Stimulated activated naive B cell treated with anti-CD40 and anti-IgM and Interleukin-4, amounts not matched to agents 10 μg/mL and 1 μg/mL and 100 μg/mL, for 72 hours (primary cell): Measurements from ENCODE around the gene TMUB1.

Source experiments
- ATAC-seq, 2 donors: fragments of 150-1000 bp; cut with Tn5 transposase; replicated peaks; 2 replicates each; pipeline ENCODE4 v1.10.0; 2021; ENCODE audit warnings: moderate library complexity in 1 of 2
- DNase-seq: peaks from one replicate; pipeline ENCODE4 v3.0.0; 2021
- H3K27ac Mint-ChIP-seq: one replicate; pipeline ENCODE4 v1.8.0; 2022; ENCODE audit warnings: mild to moderate bottlenecking, mixed read lengths
- H3K27me3 Mint-ChIP-seq, 2 donors: one replicate each; pipeline ENCODE4 v1.8.0; 2022; ENCODE audit warnings: mixed read lengths in 2 of 2
- H3K36me3 Mint-ChIP-seq, 2 donors: one replicate each; pipeline ENCODE4 v1.8.0; 2022; ENCODE audit warnings: mixed read lengths in 2 of 2, mild to moderate bottlenecking in 1 of 2
- H3K4me1 Mint-ChIP-seq, 2 donors: one replicate each; pipeline ENCODE4 v1.8.0; 2022; ENCODE audit warnings: mixed read lengths in 2 of 2, mild to moderate bottlenecking in 1 of 2
- H3K4me3 Mint-ChIP-seq, 2 donors: one replicate each; pipeline ENCODE4 v1.8.0; 2022; ENCODE audit warnings: mild to moderate bottlenecking in 2 of 2, mixed read lengths in 2 of 2, moderate library complexity in 1 of 2
- H3K9me3 Mint-ChIP-seq, 2 donors: one replicate each; pipeline ENCODE4 v1.8.0; 2022; ENCODE audit warnings: mixed read lengths in 2 of 2, mild to moderate bottlenecking in 1 of 2

TMUB1 gene

GRCh38 chr7:151040616-151041375 is 42.5 kb downstream of the TMUB1 start:
- Mint-ChIP-seq H3K27me3 (no peaks in the 10 kb centered on the region), H3K4me1 (peaks cover 14 to 21% of the 10 kb centered on the region in 2 donors), H3K4me3 (no peak overlapping the region), H3K27ac (peak overlapping the region; percentile 65), H3K36me3 (peaks cover 38 to 41% of the 10 kb centered on the region in 2 donors), H3K9me3 (no peaks in the 10 kb centered on the region)
- DNase-seq (no peak), ATAC-seq (no peak)

GRCh38 chr7:151039850-151040548 is 43.3 kb downstream of the TMUB1 start:
- Mint-ChIP-seq H3K4me1 (peaks cover 14 to 21% of the 10 kb centered on the region in 2 donors), H3K36me3 (peaks cover 40 to 42% of the 10 kb centered on the region in 2 donors), H3K9me3 (no peaks in the 10 kb centered on the region), H3K4me3 (peak overlapping the region in 1 of 2 donors; percentile 25), H3K27ac (peak overlapping the region; percentile 87), H3K27me3 (no peaks in the 10 kb centered on the region)
- peak; percentile 3 to 17 for ATAC-seq
- DNase-seq = no peak

- Mint-ChIP-seq H3K9me3 (no peaks in the 10 kb centered on the region), H3K4me1 (peaks cover 14 to 21% of the 10 kb centered on the region in 2 donors), H3K4me3 (peak overlapping the region; percentile 37 to 56), H3K27me3 (no peaks in the 10 kb centered on the region), H3K36me3 (peaks cover 37 to 42% of the 10 kb centered on the region in 2 donors), H3K27ac (peak overlapping the region; percentile 87)
- peak; percentile 71 for DNase-seq
- peak; percentile 92 to 95 for ATAC-seq
These were observed 44.1 kb downstream of the TMUB1 start for GRCh38 chr7:151038951-151039849.

- Mint-ChIP-seq H3K27ac (no peak overlapping the region), H3K36me3 (peaks cover 29% of the 10 kb centered on the region in 2 donors), H3K4me3 (no peak overlapping the region), H3K9me3 (no peaks in the 10 kb centered on the region), H3K4me1 (peaks cover 17 to 28% of the 10 kb centered on the region in 2 donors), H3K27me3 (no peaks in the 10 kb centered on the region)
- ATAC-seq (no peak), DNase-seq (no peak)
These were observed 47.4 kb downstream of the TMUB1 start for GRCh38 chr7:151035902-151036301.

- DNase-seq (no peak), ATAC-seq (no peak)
- Mint-ChIP-seq H3K36me3 (peaks cover 29% of the 10 kb centered on the region in 2 donors), H3K27ac (no peak overlapping the region), H3K27me3 (no peaks in the 10 kb centered on the region), H3K4me1 (peaks cover 17 to 26% of the 10 kb centered on the region in 2 donors), H3K4me3 (no peak overlapping the region), H3K9me3 (no peaks in the 10 kb centered on the region)
These were observed 48.1 kb downstream of the TMUB1 start for GRCh38 chr7:151035026-151035717.

GRCh38 chr7:151034312-151035025 is 48.8 kb downstream of the TMUB1 start:
- ATAC-seq = no peak
- no peak overlapping the region for H3K27ac Mint-ChIP-seq
- DNase-seq = no peak
- H3K27me3 Mint-ChIP-seq = no peaks in the 10 kb centered on the region
- H3K9me3 Mint-ChIP-seq = no peaks in the 10 kb centered on the region
- peaks cover 26 to 33% of the 10 kb centered on the region in 2 donors for H3K36me3 Mint-ChIP-seq
- peaks cover 14 to 22% of the 10 kb centered on the region in 2 donors for H3K4me1 Mint-ChIP-seq
- H3K4me3 Mint-ChIP-seq = no peak overlapping the region

GRCh38 chr7:151033864-151034249 is 49.4 kb downstream of the TMUB1 start:
- no peak for ATAC-seq
- H3K36me3 Mint-ChIP-seq = peaks cover 25 to 31% of the 10 kb centered on the region in 2 donors

GRCh38 chr7:151032936-151033863 is 50.1 kb downstream of the TMUB1 start:
- peaks cover 12 to 20% of the 10 kb centered on the region in 2 donors for H3K4me1 Mint-ChIP-seq
- H3K9me3 Mint-ChIP-seq = no peaks in the 10 kb centered on the region
- no peak for ATAC-seq
- no peak overlapping the region for H3K27ac Mint-ChIP-seq
- H3K4me3 Mint-ChIP-seq = no peak overlapping the region
- DNase-seq = no peak
- peaks cover 24 to 31% of the 10 kb centered on the region in 2 donors for H3K36me3 Mint-ChIP-seq
- H3K27me3 Mint-ChIP-seq = no peaks in the 10 kb centered on the region

More at GRCh38 chr7:151033864-151034249, 49.4 kb downstream of the TMUB1 start:
- H3K4me1 Mint-ChIP-seq = peaks cover 14 to 22% of the 10 kb centered on the region in 2 donors
- DNase-seq = no peak
- no peaks in the 10 kb centered on the region for H3K27me3 Mint-ChIP-seq
- no peak overlapping the region for H3K27ac Mint-ChIP-seq
- H3K4me3 Mint-ChIP-seq = no peak overlapping the region
- no peaks in the 10 kb centered on the region for H3K9me3 Mint-ChIP-seq
